SW 1271 (cell line): ENCODE data around the gene P3R3URF.
A peak's percentile ranks its signal among the peaks of the same experiment; 100 is the strongest.

Experiments used
- DNase-seq, 2 experiments: peaks; one replicate each; lab custom pipeline; 2025; lab: John Stamatoyannopoulos, UW

The P3R3URF gene

DNA sequence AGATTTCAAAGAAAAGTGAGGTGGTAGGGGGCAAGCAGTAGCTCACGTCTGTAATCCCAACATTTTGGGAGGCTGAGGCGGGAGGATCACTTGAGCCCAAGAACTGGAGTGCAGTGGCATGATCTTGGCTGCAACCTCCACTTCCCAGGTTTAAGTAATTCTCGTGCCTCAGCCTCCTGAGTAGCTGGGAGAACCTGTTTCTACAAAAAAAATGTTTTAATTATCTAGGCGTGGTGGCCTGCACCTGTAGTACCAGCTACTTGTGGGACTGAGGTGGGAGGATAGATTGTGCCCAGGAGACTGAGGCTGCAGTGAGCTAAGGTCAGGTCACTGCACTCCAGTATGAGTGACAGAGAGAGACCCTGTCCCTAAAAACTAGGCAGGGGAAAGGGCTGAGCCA lies 4.0 kb downstream of the P3R3URF start:
- DNase-seq = no peak

GRCh38 chr1:46171871-46172270 lies 4.4 kb downstream of the P3R3URF start:
- no peak for DNase-seq

- DNase-seq = no peak
Measured at GRCh38 chr1:46171351-46171750, 4.9 kb downstream of the P3R3URF start.

DNA sequence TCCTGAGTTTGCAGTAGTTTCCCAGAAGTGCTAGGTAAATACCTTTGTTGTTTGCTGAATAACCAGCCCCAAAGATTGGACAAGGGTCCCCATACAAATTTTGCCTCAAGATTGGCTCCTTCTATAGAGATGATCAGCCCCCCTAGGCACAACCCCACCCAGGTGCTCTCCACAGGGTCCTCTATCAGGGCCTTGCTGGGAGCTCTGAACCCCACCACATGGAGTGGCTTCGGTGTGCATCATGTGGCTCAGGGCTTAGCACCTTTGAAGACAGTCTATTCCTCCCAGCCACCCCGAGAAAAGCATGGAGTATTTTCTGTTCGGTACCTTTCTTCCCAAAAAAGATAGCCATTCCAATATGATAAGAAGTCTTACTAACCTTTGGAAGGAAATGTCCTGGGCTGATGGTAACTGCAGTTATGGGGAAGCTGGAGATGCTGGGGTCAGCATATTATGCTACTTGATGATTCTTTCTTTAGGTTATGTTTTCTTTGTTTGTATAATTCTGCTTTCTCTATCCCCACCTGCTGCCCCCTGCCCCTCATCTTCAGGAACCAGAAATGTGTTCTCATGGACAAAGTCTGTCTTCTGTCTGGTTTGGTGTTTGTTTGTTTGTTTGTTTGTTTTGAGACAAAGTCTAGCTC lies 6.4 kb downstream of the P3R3URF start:
- DNase-seq = no peak

- no peak for DNase-seq
Measured at GRCh38 chr1:46168477-46168876, 7.8 kb downstream of the P3R3URF start.

DNA sequence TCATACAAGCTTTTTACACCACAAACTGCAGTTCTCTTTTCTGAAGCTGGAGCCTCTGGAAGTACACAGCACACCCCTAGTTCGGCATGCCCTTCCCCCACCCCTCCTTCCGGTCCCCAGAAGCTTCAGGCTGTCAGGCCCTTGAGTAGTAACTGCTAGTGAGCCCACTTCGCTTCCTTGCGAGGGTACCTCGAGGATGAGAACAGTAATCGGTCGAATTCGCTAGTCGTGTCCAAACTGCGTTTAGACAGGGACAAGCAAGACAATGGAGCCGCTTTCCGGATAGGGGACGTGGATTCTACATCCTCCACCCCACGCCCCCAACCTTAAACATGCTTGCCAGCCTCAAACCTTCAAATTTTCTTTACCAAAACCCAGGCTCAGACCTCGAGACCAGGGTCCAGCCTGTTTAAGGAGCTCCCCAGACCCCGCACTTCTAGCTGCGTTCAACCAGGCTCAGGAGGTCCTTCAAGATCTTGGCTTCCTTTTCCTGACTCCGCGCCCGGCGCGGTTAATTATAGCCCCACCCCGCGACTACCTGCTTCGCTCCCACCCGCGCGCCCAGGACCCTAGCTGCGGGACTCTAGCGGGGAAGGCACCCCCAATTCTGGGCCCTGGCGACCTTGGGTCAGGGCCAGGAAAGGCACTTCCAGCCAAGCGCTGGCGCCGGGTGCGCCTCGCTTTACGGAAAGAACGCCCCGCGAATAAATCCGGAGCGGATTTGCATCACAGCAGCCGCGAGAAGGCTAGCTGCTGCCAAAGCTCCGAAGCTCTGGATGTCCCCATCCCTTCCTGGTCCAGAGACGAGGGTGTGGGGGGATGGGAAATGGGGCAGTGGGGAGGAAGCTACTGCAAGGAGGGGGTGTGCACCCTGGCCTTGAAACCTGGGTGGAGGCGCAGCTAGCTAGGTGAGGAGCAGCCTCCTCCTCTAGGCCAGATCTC lies 9.5 kb downstream of the P3R3URF start:
- DNase-seq = no peak

DNA sequence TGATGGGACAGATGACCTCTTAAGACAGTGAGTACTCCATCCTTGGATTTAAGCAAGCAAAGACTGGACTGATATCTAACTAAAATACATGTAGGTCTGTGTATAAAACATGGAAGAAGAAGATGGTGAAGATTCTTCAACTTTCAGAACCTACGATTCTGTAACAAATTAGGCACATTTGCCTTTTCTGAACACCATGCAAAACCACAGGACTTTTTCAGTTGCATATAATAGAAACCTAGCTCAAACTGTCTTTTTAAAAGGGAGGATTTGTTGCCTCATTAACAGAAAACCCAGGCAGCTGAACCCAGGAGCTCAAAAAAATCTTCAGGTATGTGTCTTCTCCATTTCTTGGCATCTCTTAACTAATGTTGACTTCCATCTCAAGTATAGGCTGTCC lies 16.1 kb downstream of the P3R3URF start:
- DNase-seq = no peak

DNA sequence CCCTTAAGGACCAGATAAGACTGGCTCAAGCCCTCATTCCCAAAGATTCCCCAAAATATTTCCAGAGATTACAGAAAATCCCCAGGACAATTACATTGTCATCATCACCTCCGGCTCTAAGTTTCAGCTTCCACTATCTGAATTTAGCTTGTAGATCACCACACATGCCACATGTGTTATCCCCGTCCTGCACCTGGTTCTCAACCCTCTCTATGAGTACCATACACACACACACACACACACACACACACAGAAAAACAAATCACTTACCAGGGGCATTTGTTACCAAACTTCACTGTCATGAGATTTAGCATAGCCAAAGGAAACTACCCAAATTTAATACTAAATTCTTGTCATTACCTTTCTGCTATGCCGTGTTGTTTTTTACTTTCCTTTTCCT lies 16.8 kb downstream of the P3R3URF start:
- DNase-seq = no peak

GRCh38 chr1:46158312-46159281 lies 17.7 kb downstream of the P3R3URF start:
- DNase-seq = no peak

GRCh38 chr1:46157916-46158311 lies 18.4 kb downstream of the P3R3URF start:
- no peak for DNase-seq

DNA sequence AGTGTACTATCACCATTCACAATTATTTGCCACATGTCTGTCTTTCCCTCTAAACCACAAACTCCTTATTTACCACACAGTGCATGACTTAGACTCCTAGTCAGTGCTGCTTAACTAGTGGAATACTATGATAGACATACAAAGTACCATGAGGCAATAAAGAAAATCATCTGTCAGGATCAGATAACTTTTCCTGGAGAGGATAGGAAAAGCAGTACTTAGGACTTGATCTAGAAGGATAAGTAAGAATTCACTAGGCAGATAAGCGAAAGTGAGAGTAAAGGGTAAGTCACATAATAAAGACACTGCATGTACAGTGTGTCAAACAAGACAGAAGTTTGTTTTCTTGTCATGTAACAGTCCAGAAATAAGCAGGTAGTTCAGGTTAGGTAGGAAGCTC lies 22.6 kb downstream of the P3R3URF start:
- no peak for DNase-seq

DNA sequence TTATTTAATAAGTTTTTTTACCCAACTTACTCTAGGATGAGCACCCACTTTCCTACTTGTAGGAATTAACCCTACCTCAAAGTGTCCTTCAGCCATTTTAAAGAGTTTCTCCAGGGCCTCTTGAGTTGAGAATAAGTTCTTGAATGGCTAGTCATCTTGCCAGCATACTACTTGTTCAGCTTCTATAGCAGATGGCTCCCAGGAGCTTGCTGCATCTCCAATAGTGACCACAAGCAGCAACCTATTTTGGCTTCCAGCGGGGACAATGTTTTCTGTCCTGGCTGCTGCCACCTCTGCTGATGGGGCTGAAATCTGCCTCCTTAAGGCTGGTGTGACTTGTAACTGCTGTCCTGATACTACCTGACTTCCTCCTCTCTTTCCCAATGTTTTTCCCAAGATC lies 23.1 kb downstream of the P3R3URF start:
- no peak for DNase-seq

GRCh38 chr1:46152016-46152415 lies 24.3 kb downstream of the P3R3URF start:
- DNase-seq = no peak

DNA sequence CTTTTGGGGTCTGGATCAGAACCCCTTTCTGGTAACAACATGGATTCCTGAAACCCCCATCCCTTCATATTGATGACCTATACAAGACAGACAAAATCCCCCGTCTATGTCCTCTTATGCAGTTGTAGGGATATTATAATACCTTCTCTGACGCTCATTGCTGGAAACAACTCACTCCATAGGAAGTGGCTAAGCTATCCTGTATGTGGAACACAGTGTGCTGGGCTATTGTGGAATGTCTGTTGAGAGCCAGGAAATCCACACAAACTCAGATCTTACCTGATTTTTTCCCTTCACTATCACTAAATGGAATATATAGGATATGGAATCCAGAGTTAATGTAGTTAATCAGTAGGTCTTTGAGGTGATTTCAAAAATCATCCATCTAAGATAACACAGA lies 26.2 kb downstream of the P3R3URF start:
- DNase-seq = no peak

DNA sequence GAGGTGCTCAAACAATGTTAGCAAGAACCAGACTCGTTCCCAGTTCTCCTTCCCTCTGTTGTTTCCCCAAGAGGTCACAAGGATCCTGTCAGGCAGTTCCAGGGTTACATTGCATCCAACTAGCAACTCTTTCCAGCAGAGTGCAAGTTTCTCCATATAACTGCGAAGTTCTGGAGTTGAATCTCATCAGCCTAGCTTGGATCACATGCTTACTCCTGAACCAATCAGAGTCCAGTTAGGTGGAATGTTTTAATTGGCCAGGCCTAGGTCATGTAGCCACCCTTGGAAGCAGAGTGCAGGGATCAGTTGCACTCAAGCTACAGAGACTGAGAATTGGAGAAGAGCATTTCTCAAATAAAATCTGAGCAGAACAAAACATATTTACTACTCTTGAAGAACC lies 28.0 kb downstream of the P3R3URF start:
- no peak for DNase-seq

DNA sequence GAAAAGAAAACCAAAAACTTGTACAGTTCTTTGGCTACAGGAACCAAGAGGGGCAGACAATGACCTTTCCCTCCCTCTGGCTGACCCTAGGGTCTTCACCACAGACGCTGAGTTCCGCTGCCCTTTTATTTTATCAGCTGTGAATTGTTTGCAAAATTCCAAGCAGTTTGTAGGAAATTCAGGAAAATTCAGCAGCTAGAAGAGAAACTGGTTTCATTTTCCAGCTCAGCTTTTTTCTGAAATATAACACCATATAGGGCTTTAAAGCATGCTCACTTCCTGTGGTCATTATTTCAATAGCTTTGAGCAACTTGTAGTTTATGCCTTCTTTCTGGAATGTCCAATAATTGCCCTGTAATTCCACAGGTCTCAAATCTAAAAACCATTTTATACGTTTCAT lies 38.4 kb downstream of the P3R3URF start:
- no peak for DNase-seq

GRCh38 chr1:46136711-46137110 lies 39.6 kb downstream of the P3R3URF start:
- no peak for DNase-seq

GRCh38 chr1:46134660-46135331 lies 41.5 kb downstream of the P3R3URF start:
- no peak for DNase-seq

DNA sequence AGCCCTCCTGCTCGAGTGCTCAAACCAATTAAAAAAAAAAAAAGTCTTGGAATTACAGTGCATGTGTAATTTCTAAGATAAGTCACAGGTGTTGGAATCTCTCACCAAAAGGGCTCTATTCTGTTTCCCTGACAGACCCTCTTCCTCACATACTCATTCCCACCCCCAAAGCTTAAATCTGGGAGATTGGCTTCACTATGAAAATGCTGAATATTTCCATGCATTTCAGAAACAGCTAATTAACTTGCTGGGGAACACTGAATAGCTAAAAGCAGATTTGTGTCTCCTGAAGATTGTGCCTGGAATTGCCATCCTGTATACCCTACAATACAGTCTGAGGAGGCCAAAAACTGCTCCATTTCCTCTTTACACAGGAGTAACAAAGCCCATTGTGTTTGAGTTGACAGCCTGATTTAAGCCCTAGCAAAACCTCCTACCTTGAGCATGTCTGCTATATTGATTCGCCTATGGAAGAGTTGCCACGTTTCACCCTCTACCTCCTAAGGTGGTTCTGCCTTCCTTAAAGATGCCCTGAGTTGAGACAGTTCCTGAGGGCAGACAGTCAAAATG lies 42.4 kb downstream of the P3R3URF start:
- no peak for DNase-seq

GRCh38 chr1:46133181-46133658 lies 43.1 kb downstream of the P3R3URF start:
- peak in 1 of 2 experiments; percentile 54 for DNase-seq

GRCh38 chr1:46132529-46133180 lies 43.6 kb downstream of the P3R3URF start, which contains the start of gene PIK3R3:
TSS of gene PIK3R3 (minus strand) at chr1:46132629. CDS start at chr1:46131952, 677 bp downstream.
- peak; percentile 87 to 93 for DNase-seq
